Stimulated activated CD8-positive, alpha-beta memory T cell treated with anti-CD3 and anti-CD28 coated beads, Interleukin-7, amount 100 ng/mL, for 48 hours (primary cell): Measurements from ENCODE around the gene TMEM202.
"Not testable (repeated sequence)": the region's sequence is repeated elsewhere in the genome, so short reads cannot be mapped to it uniquely, and the experiment has no call there.

Source experiments
- DNase-seq, 2 donors: peaks; one replicate each; pipeline ENCODE4 v3.0.0-alpha.2; 2020; ENCODE audit warnings: low read depth in 1 of 2; ENCODE audit errors: extremely low read depth in 1 of 2

Gene TMEM202

GRCh38 chr15:72398648-72399047 is 543 bp downstream of the TMEM202 start:
- no peak for DNase-seq

- no peak for DNase-seq
Measured at GRCh38 chr15:72402726-72403125, 4.6 kb downstream of the TMEM202 start.

GRCh38 chr15:72404356-72404755 is 6.3 kb downstream of the TMEM202 start:
- DNase-seq: no peak

- DNase-seq: no peak
Measured at GRCh38 chr15:72404841-72405240, 6.7 kb downstream of the TMEM202 start.

- no peak for DNase-seq
Measured at GRCh38 chr15:72406936-72407335, 8.8 kb downstream of the TMEM202 start.

GRCh38 chr15:72411111-72411510 is 13.0 kb downstream of the TMEM202 start:
- no peak for DNase-seq

GRCh38 chr15:72411544-72411943 is 13.4 kb downstream of the TMEM202 start:
- DNase-seq: no peak

GRCh38 chr15:72413337-72413736 is 15.2 kb downstream of the TMEM202 start:
- DNase-seq: not testable (repeated sequence)

GRCh38 chr15:72415304-72415703 is 17.2 kb downstream of the TMEM202 start:
- DNase-seq: no peak

GRCh38 chr15:72419768-72420167 is 21.7 kb downstream of the TMEM202 start:
- not testable (repeated sequence) for DNase-seq

- DNase-seq: no peak
Measured at GRCh38 chr15:72420576-72420975, 22.5 kb downstream of the TMEM202 start.

GRCh38 chr15:72421484-72421883 is 23.4 kb downstream of the TMEM202 start:
- no peak for DNase-seq

GRCh38 chr15:72423256-72423655 is 25.2 kb downstream of the TMEM202 start:
- no peak for DNase-seq

- DNase-seq: no peak
Measured at GRCh38 chr15:72426753-72427152, 28.6 kb downstream of the TMEM202 start.

- DNase-seq: no peak
Measured at GRCh38 chr15:72437650-72438316, 39.7 kb downstream of the TMEM202 start.

GRCh38 chr15:72442848-72443247 is 44.7 kb downstream of the TMEM202 start:
- not testable (repeated sequence) for DNase-seq

GRCh38 chr15:72445426-72445825 is 47.3 kb downstream of the TMEM202 start:
- no peak for DNase-seq

GRCh38 chr15:72450805-72451204 is 52.7 kb downstream of the TMEM202 start:
- no peak for DNase-seq

GRCh38 chr15:72451224-72451623 is 53.1 kb downstream of the TMEM202 start:
- DNase-seq: no peak

GRCh38 chr15:72456684-72457083 is 58.6 kb downstream of the TMEM202 start:
- no peak for DNase-seq
